Activated T-helper 9 cell treated with anti-CD3 and anti-CD28 coated beads, Interleukin-2, amount 50 U/mL, for 16 hours (primary cell): ENCODE measurements around the gene DMTF1.
"Not testable (repeated sequence)": the region's sequence is repeated elsewhere in the genome, so short reads cannot be mapped to it uniquely, and the experiment has no call there.

ENCODE experiments used
- DNase-seq: peaks from one replicate; pipeline ENCODE4 v3.0.0-alpha.2; 2020; ENCODE audit warnings: low read depth

DMTF1 gene, protein sequence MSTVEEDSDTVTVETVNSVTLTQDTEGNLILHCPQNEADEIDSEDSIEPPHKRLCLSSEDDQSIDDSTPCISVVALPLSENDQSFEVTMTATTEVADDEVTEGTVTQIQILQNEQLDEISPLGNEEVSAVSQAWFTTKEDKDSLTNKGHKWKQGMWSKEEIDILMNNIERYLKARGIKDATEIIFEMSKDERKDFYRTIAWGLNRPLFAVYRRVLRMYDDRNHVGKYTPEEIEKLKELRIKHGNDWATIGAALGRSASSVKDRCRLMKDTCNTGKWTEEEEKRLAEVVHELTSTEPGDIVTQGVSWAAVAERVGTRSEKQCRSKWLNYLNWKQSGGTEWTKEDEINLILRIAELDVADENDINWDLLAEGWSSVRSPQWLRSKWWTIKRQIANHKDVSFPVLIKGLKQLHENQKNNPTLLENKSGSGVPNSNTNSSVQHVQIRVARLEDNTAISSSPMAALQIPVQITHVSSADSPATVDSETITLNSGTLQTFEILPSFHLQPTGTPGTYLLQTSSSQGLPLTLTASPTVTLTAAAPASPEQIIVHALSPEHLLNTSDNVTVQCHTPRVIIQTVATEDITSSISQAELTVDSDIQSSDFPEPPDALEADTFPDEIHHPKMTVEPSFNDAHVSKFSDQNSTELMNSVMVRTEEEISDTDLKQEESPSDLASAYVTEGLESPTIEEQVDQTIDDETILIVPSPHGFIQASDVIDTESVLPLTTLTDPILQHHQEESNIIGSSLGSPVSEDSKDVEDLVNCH

DNA sequence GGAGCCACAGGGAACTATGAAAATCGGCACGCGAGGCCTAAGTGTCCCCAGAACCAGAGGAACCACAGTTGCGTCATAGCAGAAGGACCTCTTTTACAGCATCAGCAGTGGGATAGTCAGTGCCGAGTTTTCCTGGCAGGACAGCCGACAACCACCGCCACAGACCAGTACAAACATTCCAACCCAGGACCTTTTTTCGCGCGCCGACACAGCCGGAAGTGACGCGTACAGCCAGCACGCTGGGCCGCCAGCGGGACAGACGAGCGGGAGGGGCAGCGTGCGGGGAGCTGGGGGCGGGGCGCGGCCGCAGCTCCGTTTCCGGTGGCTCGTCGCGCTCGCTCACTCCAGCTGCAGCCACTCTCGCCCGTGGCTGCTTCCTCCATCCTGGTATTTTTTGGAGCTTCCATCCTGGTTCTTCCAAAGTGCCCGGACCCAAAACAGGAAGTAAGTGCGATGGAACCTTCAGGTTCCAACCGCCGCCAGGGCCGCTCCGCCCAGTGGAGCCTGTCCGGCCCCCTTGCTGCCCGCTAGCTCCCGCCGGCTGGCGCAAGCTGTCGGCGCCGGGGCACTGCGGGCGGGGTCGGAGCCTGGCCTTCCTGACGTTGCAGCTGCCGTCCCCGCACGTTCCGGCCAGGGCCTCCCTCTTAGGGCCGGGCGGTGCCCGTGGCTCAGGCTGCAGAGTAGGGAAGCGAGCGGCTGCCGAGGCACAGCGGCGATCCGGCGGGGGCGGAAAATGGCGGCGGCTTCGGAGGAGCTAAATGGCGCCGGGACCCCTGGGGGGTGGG lies at the start of gene DMTF1:
DMTF1 (plus strand) TSS at position 342 of the 785 bp plus-strand sequence. CDS start 12,489 bp downstream, outside the sequence.
- peak; percentile 82 for DNase-seq

DNA sequence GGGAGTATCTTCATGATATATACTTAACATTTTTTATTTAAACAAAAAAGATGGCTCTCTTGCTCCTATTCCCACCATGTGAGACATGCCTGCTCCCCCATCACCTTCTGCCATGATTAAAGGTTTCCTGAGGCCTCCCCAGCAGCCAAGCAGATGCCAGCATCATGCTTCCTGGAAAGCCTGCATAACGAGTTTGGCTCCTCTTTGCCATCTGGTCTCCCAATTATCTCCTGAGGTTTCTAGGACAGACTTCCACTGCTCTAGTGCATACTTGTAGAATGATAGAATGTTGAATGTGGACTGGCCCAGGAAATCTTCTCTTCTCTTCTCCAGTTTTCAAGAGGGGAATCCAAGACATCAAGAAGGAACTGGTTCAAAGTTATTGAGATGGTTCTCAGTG lies 46.9 kb upstream of the DMTF1 start:
- DNase-seq = no peak

DNA sequence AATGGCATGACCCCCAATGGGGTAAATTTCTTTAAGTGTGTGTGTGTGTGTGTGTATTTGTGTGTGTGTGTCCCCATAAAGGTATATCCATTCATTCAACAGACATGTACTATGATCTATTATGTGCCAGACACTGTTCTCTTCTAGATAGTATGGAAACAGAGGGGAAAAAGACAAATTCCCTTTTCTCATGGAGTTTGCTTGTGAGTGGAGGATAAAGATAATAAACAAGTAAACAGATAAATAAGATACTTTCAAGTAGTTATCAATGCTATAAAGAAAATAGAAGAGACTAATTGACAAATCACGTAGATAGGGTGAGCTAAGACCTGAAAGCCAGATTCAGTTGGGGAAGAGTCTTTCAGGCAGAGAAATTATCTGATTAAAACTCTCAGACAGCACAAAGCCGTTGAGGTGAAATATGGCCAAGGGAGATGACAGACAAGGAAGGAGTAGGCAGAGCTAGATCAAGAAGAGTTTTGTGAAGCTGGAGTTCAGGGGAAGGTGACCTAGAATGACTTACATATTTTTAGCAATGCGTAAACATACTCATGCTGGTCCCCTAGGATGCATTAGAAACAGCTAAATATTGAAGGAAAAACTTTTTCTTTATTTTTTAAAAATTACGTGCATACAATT lies 45.2 kb upstream of the DMTF1 start:
- no peak for DNase-seq

DNA sequence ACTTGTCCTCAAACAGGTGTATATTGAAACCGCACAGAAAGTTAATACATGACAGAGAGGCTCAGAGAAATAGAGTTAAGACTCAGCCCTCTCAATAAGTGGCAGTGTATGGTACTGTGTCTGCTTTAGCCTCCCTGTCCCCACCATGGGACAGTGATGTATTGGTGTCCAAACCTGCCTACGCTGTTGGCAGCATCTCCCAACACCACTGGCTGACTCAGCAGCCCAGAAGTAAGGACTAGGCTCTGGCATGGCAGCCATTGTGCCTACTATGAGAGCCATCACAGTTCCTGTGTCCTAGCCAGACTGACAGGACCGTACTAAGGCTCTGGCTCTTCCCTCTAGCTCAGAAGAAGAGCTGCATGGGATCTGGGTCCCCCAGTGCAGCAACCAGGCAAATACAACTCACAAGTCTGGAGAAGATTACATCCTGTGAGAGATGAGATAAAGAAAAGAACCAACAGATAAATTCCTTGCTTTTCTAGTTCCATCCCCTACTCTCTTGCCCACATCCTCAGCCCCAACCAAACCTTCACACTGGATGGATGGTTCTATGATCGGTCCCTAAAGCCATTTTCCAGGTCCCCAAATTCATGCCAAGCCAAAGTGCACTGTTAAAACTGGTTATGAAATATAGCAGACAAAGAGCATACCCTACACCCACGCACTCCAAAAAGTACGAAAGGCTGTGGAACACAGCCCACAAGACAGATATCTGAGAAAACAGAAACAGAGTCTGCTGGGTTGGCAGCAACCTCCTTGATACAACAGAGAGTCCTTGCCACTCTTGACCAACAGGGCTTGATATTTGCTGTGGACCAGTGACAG lies 44.1 kb upstream of the DMTF1 start:
- no peak for DNase-seq

DNA sequence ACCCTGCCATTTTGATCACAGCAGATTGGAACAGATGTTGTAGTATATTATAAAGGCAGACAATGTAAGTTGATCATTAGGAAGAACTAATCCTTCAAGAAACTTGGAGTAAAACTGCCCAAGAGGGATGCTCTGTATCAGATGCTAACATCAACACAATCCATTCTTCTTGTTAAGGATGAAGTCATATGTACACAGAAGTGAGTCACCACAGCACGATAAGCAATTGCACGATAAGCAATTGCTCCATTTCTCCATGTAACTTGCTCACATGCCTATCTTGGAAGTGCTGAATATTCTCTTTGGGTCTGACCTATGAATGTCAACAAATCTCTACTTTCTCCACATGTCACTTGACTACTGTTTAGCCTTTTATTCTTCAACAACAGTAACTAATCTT lies 41.5 kb upstream of the DMTF1 start:
- DNase-seq = no peak

DNA sequence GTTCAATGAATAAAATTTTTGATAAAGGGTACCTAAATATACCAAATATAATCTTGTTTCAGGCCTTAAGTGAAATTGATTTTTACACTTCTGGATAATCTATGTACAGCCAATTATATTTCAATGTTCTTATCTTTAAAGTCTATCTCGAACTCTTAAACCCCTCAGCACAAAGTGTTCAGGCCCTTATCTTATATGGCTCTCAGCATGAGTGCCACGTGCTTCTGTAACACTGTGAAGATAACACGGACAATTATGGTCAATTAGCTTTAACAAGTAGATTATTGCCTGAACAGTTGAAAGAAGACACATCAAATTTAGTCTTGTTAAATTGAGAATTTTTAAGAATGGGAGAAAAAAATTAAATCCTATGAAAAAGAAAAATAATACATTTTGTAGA lies 40.4 kb upstream of the DMTF1 start:
- no peak for DNase-seq

DNA sequence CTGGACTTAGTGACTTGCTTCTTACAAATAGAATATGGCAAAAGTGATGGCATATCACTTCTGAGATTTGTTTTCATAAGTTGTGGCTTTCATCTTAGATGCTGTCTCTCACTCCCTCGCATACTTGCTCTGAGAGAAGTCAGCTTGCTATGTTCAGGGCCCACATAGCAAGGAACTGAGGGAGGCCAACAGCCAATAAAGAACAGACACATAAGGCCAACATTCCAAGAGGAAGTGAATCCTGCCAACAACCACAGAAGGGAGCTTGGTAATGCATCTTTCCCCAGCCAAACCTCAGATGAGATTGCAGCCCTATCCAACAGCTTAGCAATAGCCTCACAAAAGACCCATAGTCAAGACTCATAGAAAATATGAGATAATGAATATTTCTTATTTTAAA lies 39.2 kb upstream of the DMTF1 start:
- DNase-seq = no peak

DNA sequence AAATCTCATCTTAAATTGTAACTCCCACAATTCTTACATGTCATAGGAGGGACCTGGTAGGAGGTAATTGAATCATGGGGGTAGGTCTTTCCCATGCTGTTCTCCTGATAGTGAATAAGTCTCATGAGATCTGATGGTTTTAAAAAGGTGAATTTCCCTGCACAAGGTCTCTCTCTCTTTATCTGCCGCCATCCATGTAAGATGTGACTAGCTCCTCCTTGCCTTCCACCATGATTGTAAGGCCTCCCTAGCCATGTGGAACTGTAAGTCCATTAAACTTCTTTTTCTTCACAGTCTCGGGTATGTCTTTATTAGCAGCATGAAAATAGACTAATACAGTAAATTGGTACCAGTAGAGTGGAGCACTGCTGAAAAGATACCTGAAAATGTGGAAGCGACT lies 38.3 kb upstream of the DMTF1 start:
- not testable (repeated sequence) for DNase-seq

DNA sequence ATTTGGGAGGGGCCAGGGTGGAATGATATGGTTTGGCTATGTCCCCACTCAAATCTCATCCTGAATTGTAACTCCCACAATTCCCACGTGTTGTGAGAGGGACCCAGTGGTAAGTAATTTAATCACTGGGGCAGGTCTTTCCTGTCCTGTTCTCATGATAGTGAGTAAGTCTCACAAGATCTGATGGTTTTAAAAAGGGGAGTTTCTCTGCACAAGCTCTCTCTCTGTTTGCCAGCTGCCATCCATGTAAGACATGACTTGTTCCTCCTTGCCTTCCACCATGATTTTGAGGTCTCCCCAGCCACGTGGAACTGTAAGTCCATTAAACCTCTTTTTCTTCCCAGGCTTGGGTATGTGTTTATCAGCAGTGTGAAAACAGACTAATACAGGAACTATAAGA lies 36.5 kb upstream of the DMTF1 start:
- DNase-seq = not testable (repeated sequence)

DNA sequence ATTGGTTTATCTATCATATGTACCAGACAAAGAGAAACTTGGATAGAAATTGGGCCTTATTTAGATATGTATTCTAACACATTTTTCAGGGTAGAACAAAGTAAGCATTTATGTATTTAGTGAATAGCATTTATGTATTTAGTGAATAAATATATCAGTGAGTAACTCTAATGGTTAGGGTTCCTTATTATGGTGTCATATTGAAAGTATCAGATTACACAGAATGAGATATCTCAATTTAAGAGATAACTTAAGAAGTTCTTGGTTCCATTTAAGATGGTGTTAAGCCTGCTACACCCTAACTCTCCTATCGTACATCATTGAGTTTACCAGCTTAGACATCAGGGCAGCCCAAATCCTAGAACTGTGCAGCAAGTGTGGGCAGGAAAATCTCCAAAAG lies 35.9 kb upstream of the DMTF1 start:
- no peak for DNase-seq

DNA sequence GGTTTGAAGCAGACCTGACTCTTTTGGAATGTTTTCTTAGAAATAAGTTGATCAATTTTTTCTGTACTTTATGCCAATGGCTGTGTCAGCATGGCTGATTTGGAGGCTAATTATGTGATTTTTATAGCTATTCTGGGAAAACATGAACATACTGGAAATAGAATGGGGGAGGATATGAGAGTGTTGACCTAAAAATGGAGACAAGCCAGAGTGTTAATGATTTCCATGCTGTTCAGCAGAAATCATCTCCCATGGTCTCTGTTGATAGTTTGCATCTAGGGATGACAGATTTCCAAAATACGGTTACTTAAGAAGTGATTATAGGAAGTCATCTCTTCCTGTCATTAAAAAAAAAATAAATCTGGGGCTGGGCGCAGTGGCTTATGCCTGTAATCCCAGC lies 32.7 kb upstream of the DMTF1 start:
- no peak for DNase-seq

DNA sequence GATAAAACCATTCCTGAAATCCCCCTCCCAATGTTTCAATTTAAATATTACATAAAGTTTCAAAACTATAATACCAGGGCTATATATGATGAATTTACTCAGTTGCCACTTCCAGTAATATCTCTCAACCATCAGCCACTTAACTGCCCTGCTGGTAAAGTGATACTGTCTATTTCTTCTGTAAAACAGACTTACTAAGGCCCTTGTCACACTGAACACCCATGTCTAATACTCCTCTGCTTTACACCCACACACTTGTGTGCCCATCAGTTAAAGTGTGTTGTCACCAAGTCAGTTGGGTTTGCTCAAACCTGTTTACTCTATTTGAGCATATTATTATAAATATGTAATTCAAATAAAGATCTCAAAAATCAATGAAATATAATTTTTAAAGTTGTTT lies 29.1 kb upstream of the DMTF1 start:
- DNase-seq = no peak

DNA sequence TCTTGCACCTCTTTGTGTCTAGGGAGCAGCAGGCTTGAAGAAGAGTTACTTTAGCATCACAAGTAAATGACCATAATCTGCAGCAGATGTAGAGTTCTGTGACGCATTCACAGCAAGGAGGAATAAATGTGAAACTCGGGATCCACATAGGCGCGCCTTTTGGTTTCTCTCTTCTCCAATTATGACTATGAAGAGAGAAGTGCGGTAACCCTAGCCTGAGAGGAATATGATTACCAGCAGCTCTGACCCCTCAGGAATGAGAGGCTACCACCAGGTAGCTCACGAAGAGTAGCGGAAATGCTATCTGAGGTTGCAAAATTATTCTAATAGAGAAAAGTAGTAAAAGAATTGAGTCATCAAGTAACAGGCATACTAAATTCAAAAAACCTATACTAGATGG lies 25.2 kb upstream of the DMTF1 start:
- DNase-seq = no peak

DNA sequence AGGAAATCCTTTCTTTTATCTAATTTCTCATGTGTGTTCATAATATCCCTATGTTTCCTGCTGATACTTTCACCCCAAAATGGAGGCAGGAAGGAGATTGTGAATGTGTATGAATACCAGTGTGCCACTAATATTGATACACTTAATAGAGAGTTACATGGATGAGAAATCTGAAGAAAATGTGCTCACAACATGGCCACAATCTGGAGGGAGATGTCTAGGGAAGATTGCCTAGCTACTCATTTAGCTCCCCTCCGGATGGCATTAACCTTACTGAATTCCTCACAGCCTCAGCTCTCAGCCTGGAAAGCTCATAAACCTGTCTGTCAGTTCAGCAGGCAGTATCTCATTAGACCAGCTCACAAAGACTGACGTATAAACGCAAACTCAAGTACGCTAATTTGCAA lies 23.4 kb upstream of the DMTF1 start:
- DNase-seq = no peak

DNA sequence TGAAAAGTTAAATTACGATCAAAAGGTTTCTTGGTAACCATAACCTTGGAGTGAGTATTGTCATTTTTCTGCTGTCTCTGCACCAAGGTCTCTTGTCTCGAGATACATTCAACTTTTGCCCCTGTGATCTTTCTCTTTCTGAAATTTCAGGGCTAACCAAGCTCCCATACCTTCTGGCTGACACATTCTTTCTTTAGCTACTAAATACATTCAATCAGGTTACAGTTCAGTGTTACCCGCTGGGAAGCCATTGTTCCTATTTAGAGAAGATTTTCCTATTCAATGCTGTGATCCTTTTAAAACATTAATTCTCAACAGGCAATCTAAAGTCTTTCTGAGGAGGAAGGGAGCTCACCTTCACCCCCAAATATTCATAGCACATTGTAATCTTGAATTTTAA lies 22.9 kb upstream of the DMTF1 start:
- no peak for DNase-seq

DNA sequence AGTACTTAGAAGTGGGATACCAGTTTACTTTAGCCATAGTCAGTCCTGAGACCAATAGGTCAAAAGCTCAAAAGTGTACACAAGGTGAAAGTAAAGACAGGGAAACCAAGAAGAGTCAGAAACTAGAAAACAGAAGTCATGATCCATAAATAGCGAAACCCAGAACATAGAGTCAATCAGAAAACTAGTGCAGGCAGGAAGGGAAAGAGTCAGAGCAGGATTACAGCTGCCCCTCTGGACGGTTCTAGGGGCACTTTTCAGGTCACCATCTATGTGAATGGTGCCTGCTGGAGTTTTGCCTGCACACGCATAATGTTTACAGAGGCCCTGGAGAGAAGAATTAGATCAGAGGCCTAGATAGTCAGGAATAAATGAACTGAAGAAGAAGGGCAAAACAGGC lies 22.4 kb upstream of the DMTF1 start:
- no peak for DNase-seq

DNA sequence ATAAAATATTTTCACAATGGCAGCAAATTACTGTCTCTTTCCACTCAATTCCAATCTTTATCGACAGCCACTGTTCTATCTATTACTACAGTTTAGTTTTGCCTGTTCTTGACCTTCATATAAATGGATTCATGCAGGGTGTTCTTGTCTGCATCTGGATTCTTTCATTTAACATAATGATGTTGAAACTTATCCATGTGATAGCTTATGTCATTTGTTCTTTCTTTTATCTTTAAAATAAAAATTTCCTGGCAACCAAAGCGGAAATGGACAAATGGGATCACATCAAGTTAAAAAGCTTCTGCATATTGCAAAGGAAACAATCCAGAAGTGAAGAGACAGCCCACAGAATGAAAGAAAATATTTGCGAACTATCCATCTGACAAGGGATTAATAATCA lies 20.5 kb upstream of the DMTF1 start:
- no peak for DNase-seq

DNA sequence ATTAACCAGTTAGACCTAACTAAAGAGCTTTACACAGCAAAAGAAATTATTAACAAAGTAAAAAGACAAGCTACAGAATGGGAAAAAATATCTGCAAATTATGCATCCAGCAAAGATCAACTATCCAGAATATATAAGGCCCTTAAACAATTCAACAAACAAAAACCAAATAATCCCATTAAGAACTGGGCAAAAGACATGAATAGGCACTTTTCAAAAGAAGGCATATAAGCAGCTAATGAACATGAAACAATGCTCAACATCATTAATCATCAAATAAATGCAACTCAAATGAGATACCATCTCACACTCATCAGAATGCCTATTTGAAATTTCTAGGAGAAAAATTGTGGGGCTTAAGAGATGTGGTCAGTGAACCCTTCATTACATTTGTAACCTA lies 15.0 kb upstream of the DMTF1 start:
- DNase-seq = no peak

DNA sequence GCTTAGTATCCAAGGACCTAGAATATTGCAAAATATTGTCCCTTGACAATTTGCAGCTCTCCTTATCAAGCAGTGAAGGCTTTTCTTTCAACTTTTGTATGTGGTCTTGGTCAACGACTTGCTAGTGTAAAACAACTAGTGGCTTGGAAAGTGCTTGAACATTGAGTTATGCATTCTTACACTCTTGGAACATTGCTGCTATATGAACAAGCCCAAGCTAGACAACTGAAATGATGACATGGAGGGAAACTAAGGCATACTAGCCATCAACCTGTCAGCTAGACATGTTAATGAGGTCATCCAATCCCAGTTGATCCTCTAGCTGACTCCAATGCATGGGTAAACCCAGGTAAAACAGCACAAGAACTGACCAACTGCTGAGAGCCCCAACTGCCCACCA lies 12.7 kb upstream of the DMTF1 start:
- no peak for DNase-seq

DNA sequence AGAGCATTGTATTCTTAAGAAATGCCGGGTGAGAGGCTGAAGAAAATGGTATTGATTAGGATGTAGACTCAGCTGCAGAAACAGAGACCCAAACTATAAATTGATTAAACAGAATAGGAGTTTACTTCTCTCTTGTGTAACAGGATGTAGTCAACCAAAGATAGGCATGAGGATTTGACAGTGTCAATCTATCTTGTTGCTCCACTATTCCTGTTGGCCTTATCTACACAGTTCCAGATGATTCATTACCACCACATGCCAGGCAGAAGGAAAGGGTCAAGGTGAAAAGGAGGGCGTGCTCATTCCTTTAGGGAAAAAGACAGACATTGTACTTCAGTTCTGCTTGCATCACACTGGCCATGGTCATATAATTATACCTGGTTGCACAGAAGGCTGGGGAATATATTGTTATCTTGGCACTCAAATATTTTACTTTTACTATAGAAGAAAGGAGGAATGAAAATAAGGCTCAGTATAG lies 11.9 kb upstream of the DMTF1 start:
- DNase-seq = no peak

DNA sequence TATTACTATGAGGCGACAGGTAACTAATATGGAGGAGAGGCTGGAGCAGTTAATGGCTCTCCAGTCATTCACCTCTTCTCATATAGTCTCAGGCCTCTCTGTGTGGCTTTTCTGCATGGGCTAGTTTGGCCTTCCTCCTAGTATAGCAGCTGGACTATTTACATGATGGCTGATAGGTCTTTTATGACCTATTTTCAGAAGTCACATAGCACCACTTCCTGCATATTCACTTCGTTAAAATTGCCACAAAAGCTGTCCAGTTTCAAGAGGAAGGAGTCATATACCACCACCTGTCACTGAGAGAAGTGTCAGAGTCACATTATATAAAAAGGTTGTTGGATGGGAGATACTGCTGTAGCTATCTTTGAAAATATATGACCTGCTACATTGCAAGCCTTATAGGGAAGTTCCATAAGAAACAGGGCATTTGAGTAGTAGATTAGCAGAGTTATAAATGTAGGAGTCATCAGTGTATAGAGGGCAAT lies 8.0 kb upstream of the DMTF1 start:
- DNase-seq = no peak
